IMR-90 (cell line): ENCODE measurements around the gene WDR48. TPM values are rescaled to one million over a fixed set of nuclear protein-coding genes. Genes with fewer than 3 reads are reported as not detected.

Experiments
- ATAC-seq: fragments of 200-7000 bp; cut with Tn5 transposase; 2 replicates; pipeline ENCODE4 v1.9.1; 2020; ENCODE audit warnings: low read depth, mild to moderate bottlenecking, moderate library complexity
- BruUV-seq: library from RNA; stranded (reverse); fragments of 400-500 nt; replicated peaks from 2 replicates; lab custom pipeline; 2021; lab: Mats Ljungman, UMichigan
- CTCF ChIA-PET: fragments of 300-600 bp; formaldehyde crosslinking; extraction: SDS; loops from one replicate; lab custom pipeline; 2021; ENCODE audit warnings: antibody characterized with exemption; lab: Yijun Ruan, JAX
- POLR2A ChIA-PET: fragments of 300-600 bp; sonication (Branson Sonifier 250); formaldehyde crosslinking; loops from one replicate; lab custom pipeline; 2022; ENCODE audit warnings: antibody characterized with exemption; ENCODE audit not compliant: unreplicated experiment; lab: Charles Lee
- DNase-seq: peaks from one replicate; pipeline ENCODE4 v3.0.0; 2013
- H2AFZ ChIP-seq: replicated peaks from 2 replicates; pipeline ENCODE3; 2013; ENCODE audit warnings: low read length, mild to moderate bottlenecking; ENCODE audit not compliant: poor library complexity
- H2AK5ac ChIP-seq: 2 replicates; pipeline ENCODE4 v1.6.1; 2013; ENCODE audit warnings: low read depth, low read length, inconsistent platforms
- H2AK9ac ChIP-seq: replicated peaks from 2 replicates; pipeline ENCODE3; 2013; ENCODE audit warnings: mild to moderate bottlenecking, low read depth, low read length, moderate library complexity; ENCODE audit not compliant: poor library complexity
- H2BK120ac ChIP-seq: 2 replicates; pipeline ENCODE4 v1.6.1; 2013; ENCODE audit warnings: low read depth, low read length, inconsistent platforms
- H2BK15ac ChIP-seq: 3 replicates; pipeline ENCODE4 v1.6.1; 2013; ENCODE audit warnings: low read depth, low read length, inconsistent platforms
- H2BK20ac ChIP-seq: 2 replicates; pipeline ENCODE4 v1.6.1; 2013; ENCODE audit warnings: low read depth, mild to moderate bottlenecking, inconsistent platforms, low read length, moderate library complexity
- H2BK5ac ChIP-seq: 2 replicates; pipeline ENCODE4 v1.6.1; 2013; ENCODE audit warnings: mild to moderate bottlenecking, low read depth, low read length, inconsistent platforms; ENCODE audit not compliant: poor library complexity, severe bottlenecking
- H3K14ac ChIP-seq: replicated peaks from 2 replicates; pipeline ENCODE4 v1.6.1; 2013; ENCODE audit warnings: low read depth, low read length, inconsistent platforms
- H3K18ac ChIP-seq: 2 replicates; pipeline ENCODE4 v1.6.1; 2013; ENCODE audit warnings: low read depth, low read length, control low read depth
- H3K23ac ChIP-seq: 2 replicates; pipeline ENCODE4 v1.6.1; 2013; ENCODE audit warnings: low read depth, low read length, inconsistent platforms
- H3K27ac ChIP-seq: 2 replicates; pipeline ENCODE4 v1.5.1; 2013; ENCODE audit warnings: mild to moderate bottlenecking, control low read depth, low read length; ENCODE audit not compliant: insufficient read depth
- H3K27me3 ChIP-seq: 2 replicates; pipeline ENCODE4 v1.6.1; 2013; ENCODE audit warnings: low read length; ENCODE audit not compliant: control insufficient read depth, insufficient read depth
- H3K36me3 ChIP-seq: 2 replicates; pipeline ENCODE4 v1.6.1; 2013; ENCODE audit warnings: low read length, mixed read lengths; ENCODE audit not compliant: control insufficient read depth, insufficient read depth
- H3K4ac ChIP-seq: 2 replicates; pipeline ENCODE4 v1.6.1; 2013; ENCODE audit warnings: low read depth, low read length, inconsistent platforms
- H3K4me1 ChIP-seq: 2 replicates; pipeline ENCODE4 v1.6.1; 2013; ENCODE audit warnings: low read length, mixed read lengths; ENCODE audit not compliant: control insufficient read depth, insufficient read depth
- H3K4me2 ChIP-seq: 2 replicates; pipeline ENCODE4 v1.6.1; 2013; ENCODE audit warnings: low read depth, mild to moderate bottlenecking, control low read depth, low read length, moderate library complexity
- H3K4me3 ChIP-seq: 2 replicates; pipeline ENCODE4 v1.5.1; 2013; ENCODE audit warnings: low read depth, mild to moderate bottlenecking, control low read depth, low read length, moderate library complexity; ENCODE audit not compliant: insufficient read depth
- H3K56ac ChIP-seq: 2 replicates; pipeline ENCODE4 v1.6.1; 2013; ENCODE audit warnings: low read length, inconsistent platforms; ENCODE audit not compliant: insufficient read depth; ENCODE audit errors: extremely low read depth
- H3K79me1 ChIP-seq, 2 experiments: 2 replicates each; pipeline ENCODE4 v1.6.1; 2013; ENCODE audit warnings: low read length in 2 of 2, inconsistent platforms in 1 of 2, low read depth in 1 of 2
- H3K9ac ChIP-seq: 2 replicates; pipeline ENCODE4 v1.6.1; 2013; ENCODE audit warnings: low read depth, low read length, control low read depth
- H3K9me1 ChIP-seq: 2 replicates; pipeline ENCODE4 v1.6.1; 2013; ENCODE audit warnings: low read length, inconsistent platforms; ENCODE audit not compliant: insufficient read depth
- H3K9me3 ChIP-seq: 2 replicates; pipeline ENCODE4 v1.6.1; 2013; ENCODE audit warnings: low read length; ENCODE audit not compliant: control insufficient read depth, insufficient read depth
- H4K20me1 ChIP-seq: 2 replicates; pipeline ENCODE4 v1.6.1; 2013; ENCODE audit warnings: low read length, inconsistent platforms; ENCODE audit not compliant: insufficient read depth
- H4K5ac ChIP-seq: 2 replicates; pipeline ENCODE4 v1.6.1; 2013; ENCODE audit warnings: mild to moderate bottlenecking, low read depth, low read length, control low read depth
- H4K8ac ChIP-seq, 2 experiments: 2 replicates each; pipeline ENCODE4 v1.6.1; 2013; ENCODE audit warnings: low read depth in 2 of 2, low read length in 2 of 2, control low read depth in 1 of 2, inconsistent platforms in 1 of 2
- H4K91ac ChIP-seq: 2 replicates; pipeline ENCODE4 v1.6.1; 2013; ENCODE audit warnings: low read depth, low read length, inconsistent platforms; ENCODE audit not compliant: insufficient read depth
- CEBPB ChIP-seq: IDR thresholded peaks from 2 replicates; pipeline ENCODE4 v1.6.1; 2012; ENCODE audit warnings: low read depth, low read length, improper control_type of control experiment
- WGBS, 2 experiments: methylation state at CpG; one replicate each; pipeline versions ENCODE4 v1.1.5 to v1.1.7; 2013; ENCODE audit warnings: missing lambda C conversion rate in 2 of 2; ENCODE audit not compliant: insufficient read length in 1 of 2; ENCODE audit errors: extremely low coverage in 2 of 2; 5-methylcytosine and 5-hydroxymethylcytosine counted together
- dilution Hi-C: fragments of 300-500 bp; cut with HindIII; formaldehyde crosslinking; loops from one replicate; pipeline ENCODE4 v1.14.3; 2018; ENCODE audit warnings: low sequenced_read_pairs; ENCODE audit not compliant: unreplicated experiment
- in situ Hi-C: fragments of 300-500 bp; cut with MboI; formaldehyde crosslinking; loops from 3 replicates; pipeline ENCODE4 v1.14.3; 2019; ENCODE audit warnings: low sequenced_read_pairs, inconsistent platforms, mixed read lengths
- intact Hi-C: fragments of 100-400 bp; cut with micrococcal nuclease; formaldehyde crosslinking; loops from 2 replicates; pipeline ENCODE4 v1.10.0; 2022
- polyA plus RNA-seq, 3 experiments: library from polyadenylated mRNA; depleted of rRNA; stranded (reverse); fragments of >200 nt; gene quantifications; 2 replicates each; pipeline ENCODE4 v1.2.3, GENCODE V29; 2012; ENCODE audit warnings: low replicate concordance in 1 of 3
- total RNA-seq: library from RNA; depleted of rRNA; stranded (reverse); fragments of >200 nt; gene quantifications from 2 replicates; pipeline ENCODE4 v1.2.3, GENCODE V29; 2012

Gene WDR48
- total and polyA plus RNA-seq, 2 of the 4 experiments (the other 2 are of a cell fraction), result 14.4 to 41.2 TPM

GRCh38 chr3:39013289-39013688 is 38.5 kb upstream of the WDR48 start:
- Histone ChIP-seq H2AK9ac (no peak overlapping the region), H3K79me1 (no peaks in the 10 kb centered on the region), H3K4me1 (no peaks in the 10 kb centered on the region), H3K14ac (no peak overlapping the region), H2BK15ac (no peak overlapping the region), H4K5ac (no peak overlapping the region), H2BK120ac (no peak overlapping the region), H4K8ac (no peak overlapping the region), H3K56ac (no peak overlapping the region), H2AFZ (no peak overlapping the region), H3K4me2 (no peak overlapping the region), H3K9me1 (no peaks in the 10 kb centered on the region), H4K91ac (no peak overlapping the region), H3K36me3 (no peaks in the 10 kb centered on the region), H3K4ac (no peak overlapping the region), H2AK5ac (no peak overlapping the region), H3K9ac (no peak overlapping the region), H2BK5ac (no peak overlapping the region), H4K20me1 (no peaks in the 10 kb centered on the region), H3K18ac (no peak overlapping the region), H3K9me3 (no peaks in the 10 kb centered on the region), H3K23ac (no peak overlapping the region), H3K27me3 (no peaks in the 10 kb centered on the region), H3K27ac (no peak overlapping the region), H2BK20ac (no peak overlapping the region), H3K4me3 (no peak overlapping the region)
- no peak for TF ChIP-seq CEBPB
- peak; percentile 27; the same call in 1 of the 2 replicates for ATAC-seq
- WGBS, 2 experiments, result no CpG with 5 or more reads among the region's 2 CpGs
- DNase-seq, result peak; percentile 36
- intact Hi-C loops, result no loop called here
- dilution Hi-C loops, result no loop called here
- POLR2A ChIA-PET, result no interaction called here
- CTCF ChIA-PET, result interaction anchor here (0.9 kb wide), 1 partner anchor 363 kb away, joined by 4 read pairs; no protein-coding TSS in a partner anchor
- no TSS peak for BruUV-seq
- in situ Hi-C loops, result no loop called here
